ENCODE data around the gene MCM8. TPM values are rescaled to one million over a fixed set of nuclear protein-coding genes. Genes with fewer than 3 reads are reported as not detected.

Gene MCM8
- total RNA-seq (2022; extraction: Qiagen RNA extraction) = 19.4 to 24.6 TPM (median 23.1 TPM) in 5 replicates

GRCh38 chr20:5950271-5951031, at the start of gene MCM8, which contains the start of gene TRMT6:
MCM8 (plus strand) TSS chr20:5950652; CDS start chr20:5952016, 1,364 bp downstream.
TRMT6 (minus strand) TSS chr20:5950533; CDS start chr20:5950405, 128 bp downstream.

Other genes starting within 250 kb of the MCM8 start
- 6.8 to 9.3 TPM (median 8.0 TPM) in 5 replicates for gene SHLD1, start 200.3 kb upstream of the MCM8 start, total RNA-seq (2022; extraction: Qiagen RNA extraction)
- 2.5 to 3.5 TPM (median 3.2 TPM) in 5 replicates for gene CHGB, start 39.1 kb upstream of the MCM8 start, total RNA-seq (2022; extraction: Qiagen RNA extraction)
- gene TRMT6, start 119 bp upstream of the MCM8 start, total RNA-seq (2022; extraction: Qiagen RNA extraction) = 55.4 to 61.8 TPM (median 56.6 TPM) in 5 replicates
- gene CRLS1, start 55.5 kb downstream of the MCM8 start, total RNA-seq (2022; extraction: Qiagen RNA extraction) = 49.3 to 78.3 TPM (median 75.8 TPM) in 5 replicates
- 0.06 to 0.07 TPM in 2 of 5 replicates, not detected in the others for gene LRRN4, start 103.4 kb downstream of the MCM8 start, total RNA-seq (2022; extraction: Qiagen RNA extraction)
- gene FERMT1, start 172.4 kb downstream of the MCM8 start, total RNA-seq (2022; extraction: Qiagen RNA extraction) = 14.7 to 16.1 TPM (median 15.7 TPM) in 5 replicates